Stimulated activated CD8-positive, alpha-beta memory T cell treated with anti-CD3 and anti-CD28 coated beads, Interleukin-7, amount 100 ng/mL, for 24 hours (primary cell): ENCODE measurements around the gene FGGY.

ENCODE experiments used
- DNase-seq: peaks from one replicate; pipeline ENCODE4 v3.0.0-alpha.2; 2020; ENCODE audit warnings: low read depth

Gene FGGY

GRCh38 chr1:59768792-59769735, 472.2 kb downstream of the FGGY start:
- DNase-seq, result no peak

- DNase-seq, result no peak
Observed at GRCh38 chr1:59769736-59770095, 472.8 kb downstream of the FGGY start.

GRCh38 chr1:59771361-59771760, 474.5 kb downstream of the FGGY start:
- DNase-seq, result no peak

- no peak for DNase-seq
Observed at GRCh38 chr1:59775480-59775879, 478.6 kb downstream of the FGGY start.

GRCh38 chr1:59776960-59777852, 480.3 kb downstream of the FGGY start:
- no peak for DNase-seq

DNA sequence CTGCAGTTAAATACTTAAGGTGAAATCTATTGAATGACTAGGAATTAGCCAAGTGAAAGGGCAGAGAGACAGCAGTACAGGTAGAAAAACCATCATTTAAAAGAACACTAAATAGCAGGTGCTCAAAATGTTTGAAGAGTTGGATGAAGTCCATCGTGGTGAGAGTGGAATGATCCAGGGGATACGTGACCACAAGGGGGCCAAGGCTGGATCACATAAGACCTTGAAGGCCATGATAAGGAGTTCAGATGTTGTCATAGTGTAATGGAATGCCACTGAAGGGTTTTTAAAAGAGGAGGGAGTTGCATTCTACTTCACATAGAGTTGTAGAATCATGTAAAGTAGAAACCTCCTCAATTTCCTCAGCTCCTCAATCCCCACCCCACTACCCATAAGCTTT, 483.1 kb downstream of the FGGY start:
- no peak for DNase-seq

DNA sequence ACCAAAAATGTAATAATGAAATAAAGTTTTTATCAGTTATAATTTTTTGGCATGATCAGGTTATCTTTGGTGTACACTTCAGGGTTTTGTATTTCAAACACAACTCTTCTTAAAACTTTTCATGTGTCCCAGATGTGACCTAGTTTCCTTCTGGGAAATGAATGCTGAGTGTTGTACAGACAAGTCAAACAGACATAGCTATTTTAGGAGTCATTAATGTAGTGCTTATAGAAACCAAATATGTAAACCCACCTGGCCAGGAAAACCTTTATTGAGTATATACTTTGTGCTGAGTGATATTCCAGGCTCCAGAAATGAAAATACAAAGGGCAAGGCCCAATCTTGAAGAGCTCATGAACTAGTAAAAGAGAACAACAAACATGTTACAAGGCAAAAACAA, 491.9 kb downstream of the FGGY start:
- DNase-seq, result no peak

DNA sequence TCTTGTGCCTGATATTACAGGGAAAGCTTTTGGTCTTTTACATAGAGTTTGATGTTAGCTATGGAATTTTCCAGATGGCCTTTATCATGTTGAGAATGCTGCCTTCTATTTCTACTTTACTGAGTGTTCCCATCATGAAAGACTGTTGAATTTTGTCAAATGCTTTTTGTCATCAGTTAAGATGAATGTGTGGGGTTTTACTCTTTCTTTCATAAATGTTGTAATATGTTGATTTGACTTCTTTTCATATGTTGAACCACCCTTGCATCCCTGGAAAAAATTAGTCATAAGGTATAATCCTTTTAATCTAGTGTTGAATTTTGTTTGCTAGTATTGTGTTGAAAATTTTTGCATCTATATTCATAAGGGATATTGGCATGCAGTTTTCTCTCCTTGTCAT, 501.7 kb downstream of the FGGY start:
- DNase-seq, result no peak

GRCh38 chr1:59803458-59804038, 506.7 kb downstream of the FGGY start:
- no peak for DNase-seq

- no peak for DNase-seq
Observed at GRCh38 chr1:59804301-59804700, 507.4 kb downstream of the FGGY start.

DNA sequence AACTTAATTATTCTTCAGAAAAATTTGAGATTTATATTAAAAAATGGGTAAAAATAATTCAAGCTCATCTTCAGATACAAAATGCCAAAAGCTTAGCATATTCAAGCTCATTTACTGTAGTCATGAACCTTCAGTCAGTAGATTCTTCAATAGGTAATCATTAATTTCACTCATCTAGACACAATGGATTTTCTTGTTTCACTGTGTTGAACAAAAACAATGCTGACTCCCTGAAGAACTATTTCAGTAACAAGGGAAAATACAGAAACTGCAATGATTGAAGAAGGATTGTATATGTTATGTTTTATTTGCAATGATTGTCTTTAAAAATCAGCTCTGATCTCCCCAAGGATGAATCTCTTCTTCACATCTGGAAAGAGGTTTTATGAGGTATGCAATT, 508.7 kb downstream of the FGGY start:
- no peak for DNase-seq
